IPS DF 6.9 (cell line): ENCODE measurements around the gene ZCCHC2.

Source experiments
- DNase-seq: peaks from one replicate; pipeline ENCODE4 v3.0.0-alpha.2; 2013; ENCODE audit warnings: low read depth, low spot score
- H3K27ac ChIP-seq: one replicate; pipeline ENCODE4 v1.5.1; 2013; ENCODE audit warnings: low read length, control low read depth
- H3K27me3 ChIP-seq: 2 replicates; pipeline ENCODE4 v1.6.1; 2013; ENCODE audit warnings: mild to moderate bottlenecking, low read length; ENCODE audit not compliant: control insufficient read depth, insufficient read depth
- H3K36me3 ChIP-seq: 2 replicates; pipeline ENCODE4 v1.6.1; 2013; ENCODE audit warnings: low read length; ENCODE audit not compliant: control insufficient read depth, insufficient read depth
- H3K4me1 ChIP-seq: 2 replicates; pipeline ENCODE4 v1.6.1; 2013; ENCODE audit warnings: low read length; ENCODE audit not compliant: control insufficient read depth, insufficient read depth
- H3K4me3 ChIP-seq: 2 replicates; pipeline ENCODE4 v1.5.1; 2013; ENCODE audit warnings: mild to moderate bottlenecking, low read length
- H3K9me3 ChIP-seq: 2 replicates; pipeline ENCODE4 v1.6.1; 2013; ENCODE audit warnings: low read length, inconsistent platforms; ENCODE audit not compliant: control insufficient read depth, insufficient read depth
- WGBS: extraction: QIAGEN DNeasy Blood & Tissue Kit; methylation state at CpG from one replicate; pipeline ENCODE4 v1.1.7; 2013; ENCODE audit warnings: mixed read lengths, missing lambda C conversion rate; ENCODE audit not compliant: insufficient read length, insufficient coverage; 5-methylcytosine and 5-hydroxymethylcytosine counted together

ZCCHC2 gene

GRCh38 chr18:62496262-62496661, 26.6 kb upstream of the ZCCHC2 start:
- no peaks in the 10 kb centered on the region for H3K36me3 ChIP-seq
- WGBS, result no CpG with 5 or more reads among the region's 2 CpGs
- no peak overlapping the region for H3K4me3 ChIP-seq
- H3K27ac ChIP-seq, result no peak overlapping the region
- H3K27me3 ChIP-seq, result no peaks in the 10 kb centered on the region
- no peaks in the 10 kb centered on the region for H3K4me1 ChIP-seq
- no peaks in the 10 kb centered on the region for H3K9me3 ChIP-seq
- DNase-seq, result no peak

DNA sequence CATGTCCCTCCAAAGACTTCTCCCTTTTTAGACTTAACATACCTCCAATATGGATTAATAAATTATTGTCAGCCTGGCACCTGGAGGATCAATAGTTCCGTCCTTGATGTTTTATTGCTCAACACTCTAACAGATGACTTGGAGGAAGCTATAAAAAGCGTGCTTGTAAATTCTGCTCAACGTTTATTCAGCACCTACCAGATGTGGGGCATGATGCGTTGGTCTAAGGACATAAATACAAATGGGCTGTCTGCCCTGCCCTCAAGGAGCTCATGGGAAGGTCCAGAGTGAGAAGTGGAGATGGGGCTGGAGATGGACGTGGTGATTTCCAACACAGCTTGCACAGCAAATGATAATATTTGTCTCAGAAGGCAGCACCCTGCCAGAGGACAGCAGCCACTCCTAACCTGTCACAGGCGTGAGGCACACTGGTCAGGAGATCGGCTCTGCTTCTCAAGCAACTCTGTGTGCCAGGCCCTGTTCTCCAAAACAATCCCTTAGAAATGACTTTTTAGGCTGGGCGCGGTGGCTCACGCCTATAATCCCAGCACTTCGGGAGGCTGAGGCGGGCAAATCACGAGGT, 25.5 kb upstream of the ZCCHC2 start:
- no peaks in the 10 kb centered on the region for H3K36me3 ChIP-seq
- H3K27me3 ChIP-seq, result no peaks in the 10 kb centered on the region
- no CpG with 5 or more reads among the region's 13 CpGs for WGBS

GRCh38 chr18:62498616-62499262, 24.1 kb upstream of the ZCCHC2 start:
- no peak for DNase-seq
- Histone ChIP-seq H3K36me3 (no peaks in the 10 kb centered on the region), H3K9me3 (no peaks in the 10 kb centered on the region), H3K27me3 (no peaks in the 10 kb centered on the region), H3K4me3 (no peak overlapping the region), H3K4me1 (no peaks in the 10 kb centered on the region), H3K27ac (no peak overlapping the region)
- WGBS, result no CpG with 5 or more reads among the region's 7 CpGs

More for the DNA sequence above, 25.5 kb upstream of the ZCCHC2 start:
- H3K4me3 ChIP-seq, result no peak overlapping the region
- no peaks in the 10 kb centered on the region for H3K4me1 ChIP-seq
- no peak overlapping the region for H3K27ac ChIP-seq
- H3K9me3 ChIP-seq, result no peaks in the 10 kb centered on the region
- no peak for DNase-seq

GRCh38 chr18:62499263-62499650, 23.6 kb upstream of the ZCCHC2 start:
- Histone ChIP-seq H3K36me3 (no peaks in the 10 kb centered on the region), H3K27me3 (no peaks in the 10 kb centered on the region), H3K4me1 (no peaks in the 10 kb centered on the region), H3K4me3 (no peak overlapping the region), H3K27ac (no peak overlapping the region), H3K9me3 (no peaks in the 10 kb centered on the region)
- DNase-seq, result no peak
- WGBS, result no CpG with 5 or more reads among the region's 10 CpGs

- WGBS, result no CpG with 5 or more reads among the region's 1 CpG
- H3K27me3 ChIP-seq, result no peaks in the 10 kb centered on the region
- no peaks in the 10 kb centered on the region for H3K4me1 ChIP-seq
- no peaks in the 10 kb centered on the region for H3K9me3 ChIP-seq
- no peak for DNase-seq
- H3K36me3 ChIP-seq, result no peaks in the 10 kb centered on the region
- H3K4me3 ChIP-seq, result no peak overlapping the region
- no peak overlapping the region for H3K27ac ChIP-seq
These were observed 22.7 kb upstream of the ZCCHC2 start for GRCh38 chr18:62500174-62500573.

DNA sequence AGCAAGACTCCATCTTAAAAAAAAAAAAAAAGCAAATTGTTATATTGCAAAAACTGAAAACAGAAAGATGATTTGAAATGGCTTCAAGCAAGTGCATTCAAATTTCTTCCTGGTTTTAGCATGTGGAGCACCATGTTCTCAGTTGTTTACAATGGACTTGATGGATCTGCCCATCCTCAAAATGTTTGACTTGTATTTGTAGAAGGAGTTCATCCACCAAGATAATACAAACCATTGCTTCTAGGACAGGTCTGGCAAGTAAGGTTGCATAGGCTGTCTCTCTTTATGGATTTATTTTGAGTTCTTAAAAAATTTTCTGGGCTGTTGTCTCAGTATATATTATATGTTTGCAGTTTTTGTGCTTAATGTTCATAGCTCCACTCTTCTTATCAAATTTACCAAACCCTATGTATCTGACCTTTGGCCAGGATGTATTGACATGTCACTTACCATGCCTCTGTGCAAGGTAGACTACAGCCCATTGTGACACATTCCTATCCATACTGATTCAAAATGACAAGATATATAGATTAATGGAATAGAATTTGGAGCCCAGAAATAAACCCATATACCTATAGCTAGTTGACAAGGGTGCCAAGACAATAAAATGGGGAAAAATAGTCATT, 21.7 kb upstream of the ZCCHC2 start:
- Histone ChIP-seq H3K9me3 (no peaks in the 10 kb centered on the region), H3K4me3 (no peak overlapping the region), H3K27me3 (no peaks in the 10 kb centered on the region), H3K27ac (no peak overlapping the region), H3K4me1 (no peaks in the 10 kb centered on the region), H3K36me3 (no peaks in the 10 kb centered on the region)
- no peak for DNase-seq

- no peaks in the 10 kb centered on the region for H3K27me3 ChIP-seq
- H3K4me3 ChIP-seq, result no peak overlapping the region
- no peaks in the 10 kb centered on the region for H3K4me1 ChIP-seq
- no CpG with 5 or more reads among the region's 8 CpGs for WGBS
- DNase-seq, result no peak
- H3K27ac ChIP-seq, result no peak overlapping the region
- no peaks in the 10 kb centered on the region for H3K36me3 ChIP-seq
- no peaks in the 10 kb centered on the region for H3K9me3 ChIP-seq
These were observed 16.9 kb upstream of the ZCCHC2 start for GRCh38 chr18:62505669-62506494.

GRCh38 chr18:62506495-62507143, 16.2 kb upstream of the ZCCHC2 start:
- H3K36me3 ChIP-seq, result no peaks in the 10 kb centered on the region
- H3K27ac ChIP-seq, result no peak overlapping the region
- no peaks in the 10 kb centered on the region for H3K27me3 ChIP-seq
- no peaks in the 10 kb centered on the region for H3K9me3 ChIP-seq
- H3K4me1 ChIP-seq, result no peaks in the 10 kb centered on the region
- WGBS, result no CpG with 5 or more reads among the region's 7 CpGs
- no peak for DNase-seq
- H3K4me3 ChIP-seq, result no peak overlapping the region

GRCh38 chr18:62509779-62510178, 13.0 kb upstream of the ZCCHC2 start:
- H3K36me3 ChIP-seq, result no peaks in the 10 kb centered on the region
- WGBS, result no CpG with 5 or more reads among the region's 1 CpG
- H3K9me3 ChIP-seq, result no peaks in the 10 kb centered on the region
- no peaks in the 10 kb centered on the region for H3K4me1 ChIP-seq
- no peak overlapping the region for H3K27ac ChIP-seq
- H3K4me3 ChIP-seq, result no peak overlapping the region
- DNase-seq, result no peak
- no peaks in the 10 kb centered on the region for H3K27me3 ChIP-seq

GRCh38 chr18:62510789-62511188, 12.0 kb upstream of the ZCCHC2 start:
- Histone ChIP-seq H3K36me3 (no peaks in the 10 kb centered on the region), H3K27ac (no peak overlapping the region), H3K27me3 (no peaks in the 10 kb centered on the region), H3K9me3 (no peaks in the 10 kb centered on the region), H3K4me1 (no peaks in the 10 kb centered on the region), H3K4me3 (no peak overlapping the region)
- no peak for DNase-seq
- no CpG with 5 or more reads among the region's 2 CpGs for WGBS
